GM12891 (cell line): ENCODE measurements around the gene COX19.

Source experiments
- POLR2A ChIP-seq: IDR thresholded peaks from 2 replicates; pipeline ENCODE4 v1.6.1; 2011; ENCODE audit warnings: low read depth, low read length, control low read depth
- SPI1 ChIP-seq: IDR thresholded peaks from 2 replicates; pipeline ENCODE4 v1.6.1; 2011; ENCODE audit warnings: low read depth, low read length, control low read depth

- TF ChIP-seq POLR2A = no peak
- TF ChIP-seq SPI1 = no peak
Measured at GRCh38 chr7:999149-999879, 24.0 kb upstream of the COX19 start.
